ENCODE results near the gene ARNT2.

ARNT2 gene

DNA sequence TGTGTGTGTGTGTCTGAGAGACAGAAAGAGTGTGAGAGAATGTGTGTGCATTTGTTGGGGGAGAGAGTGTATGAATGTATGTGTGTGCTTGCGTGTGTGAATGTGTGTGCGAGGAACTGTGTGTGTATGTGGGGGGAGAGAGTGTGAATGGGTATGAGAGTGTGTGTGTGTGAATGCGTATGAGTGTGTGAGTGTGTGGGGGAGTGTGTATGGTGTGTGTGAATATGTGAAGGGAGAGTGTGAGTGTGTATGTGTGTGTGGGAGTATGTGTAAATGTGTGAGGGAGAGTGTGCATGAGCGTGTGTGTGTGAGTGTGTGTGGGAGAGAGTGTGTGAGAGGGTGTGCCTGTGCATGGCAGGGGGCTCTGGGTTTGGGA lies 211.2 kb downstream of the ARNT2 start:
- Mint-ChIP-seq H3K27ac (ENCODE audit: low read depth) (no peak overlapping the region), H3K27me3 (peaks cover 48% of the 10 kb centered on the region), H3K4me3 (no peak overlapping the region), H3K36me3 (ENCODE audit: insufficient read depth) (no peaks in the 10 kb centered on the region), H3K9me3 (no peaks in the 10 kb centered on the region), H3K4me1 (no peaks in the 10 kb centered on the region)
- DNase-seq (ENCODE audit: low spot score in 2 of 2) (no peak), ATAC-seq (replicated peaks; ENCODE audit: extremely low read depth, poor library complexity, severe bottlenecking) (no peak)

- H3K4me3 Mint-ChIP-seq: no peak overlapping the region
- no peaks in the 10 kb centered on the region for H3K9me3 Mint-ChIP-seq
- ATAC-seq (replicated peaks; ENCODE audit: extremely low read depth, poor library complexity, severe bottlenecking): no peak
- H3K27me3 Mint-ChIP-seq: peaks cover 48% of the 10 kb centered on the region
- no peak for DNase-seq (ENCODE audit: low spot score in 2 of 2)
- H3K27ac Mint-ChIP-seq (ENCODE audit: low read depth): no peak overlapping the region
- H3K4me1 Mint-ChIP-seq: no peaks in the 10 kb centered on the region
- H3K36me3 Mint-ChIP-seq (ENCODE audit: insufficient read depth): no peaks in the 10 kb centered on the region
Measured at GRCh38 chr15:80615783-80616391, 211.7 kb downstream of the ARNT2 start.

- Mint-ChIP-seq H3K27ac (ENCODE audit: low read depth) (no peak overlapping the region), H3K9me3 (no peaks in the 10 kb centered on the region), H3K4me3 (no peak overlapping the region), H3K4me1 (no peaks in the 10 kb centered on the region), H3K27me3 (peaks cover 55% of the 10 kb centered on the region), H3K36me3 (ENCODE audit: insufficient read depth) (no peaks in the 10 kb centered on the region)
- DNase-seq (ENCODE audit: low spot score in 2 of 2): no peak
- no peak for ATAC-seq (replicated peaks; ENCODE audit: extremely low read depth, poor library complexity, severe bottlenecking)
Measured at GRCh38 chr15:80618685-80619400, 214.7 kb downstream of the ARNT2 start.

DNA sequence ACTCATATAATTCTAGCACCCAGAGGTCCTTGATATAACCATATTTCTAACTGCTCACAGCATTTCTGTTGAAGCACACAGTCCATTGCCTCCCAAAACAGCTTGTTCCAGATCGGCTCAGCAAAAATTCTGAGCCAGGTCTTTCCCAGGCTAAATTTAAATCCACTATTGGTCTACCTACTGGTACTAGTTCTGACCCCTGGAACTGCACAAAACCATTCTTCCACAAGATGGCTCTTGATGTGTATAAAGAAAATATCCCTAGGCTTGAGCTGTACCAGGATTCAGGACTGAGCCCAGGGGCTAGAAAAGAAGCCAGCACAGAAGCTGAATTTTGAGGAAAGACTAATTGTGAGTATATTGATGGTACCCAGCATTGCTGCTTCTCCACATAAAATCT lies 215.5 kb downstream of the ARNT2 start:
- H3K27ac Mint-ChIP-seq (ENCODE audit: low read depth): no peak overlapping the region
- no peak overlapping the region for H3K4me3 Mint-ChIP-seq
- H3K4me1 Mint-ChIP-seq: no peaks in the 10 kb centered on the region
- no peak for DNase-seq (ENCODE audit: low spot score in 2 of 2)
- no peaks in the 10 kb centered on the region for H3K36me3 Mint-ChIP-seq (ENCODE audit: insufficient read depth)
- H3K27me3 Mint-ChIP-seq: peaks cover 48% of the 10 kb centered on the region
- no peaks in the 10 kb centered on the region for H3K9me3 Mint-ChIP-seq
- no peak for ATAC-seq (replicated peaks; ENCODE audit: extremely low read depth, poor library complexity, severe bottlenecking)

GRCh38 chr15:80620141-80620540 lies 216.0 kb downstream of the ARNT2 start:
- Mint-ChIP-seq H3K27me3 (peaks cover 48% of the 10 kb centered on the region), H3K27ac (ENCODE audit: low read depth) (no peak overlapping the region), H3K4me3 (no peak overlapping the region), H3K36me3 (ENCODE audit: insufficient read depth) (no peaks in the 10 kb centered on the region), H3K4me1 (no peaks in the 10 kb centered on the region), H3K9me3 (no peaks in the 10 kb centered on the region)
- ATAC-seq (replicated peaks; ENCODE audit: extremely low read depth, poor library complexity, severe bottlenecking): no peak
- DNase-seq (ENCODE audit: low spot score in 2 of 2): peak in 1 of 2 donors; percentile 1

DNA sequence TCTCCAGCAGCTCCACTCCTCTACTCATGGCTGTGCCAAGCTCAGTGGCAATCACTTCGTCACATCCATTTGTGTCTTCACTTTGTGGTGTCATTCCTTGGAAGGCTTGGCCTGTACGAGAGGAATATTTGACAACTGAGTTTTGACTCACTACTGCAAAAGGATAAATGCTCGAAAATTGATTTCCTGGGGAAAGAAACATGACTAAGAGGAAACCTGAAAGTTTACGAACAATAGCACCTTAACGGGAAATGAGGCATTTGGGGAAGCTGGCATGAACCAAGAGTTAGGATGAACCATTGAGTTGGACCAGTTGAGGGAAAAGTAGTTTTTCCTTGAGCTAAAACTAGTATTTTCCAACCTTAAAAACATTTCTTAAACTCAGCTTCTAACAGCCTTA lies 216.7 kb downstream of the ARNT2 start:
- no peak overlapping the region for H3K27ac Mint-ChIP-seq (ENCODE audit: low read depth)
- H3K27me3 Mint-ChIP-seq: peaks cover 45% of the 10 kb centered on the region
- DNase-seq (ENCODE audit: low spot score in 2 of 2) (no peak), ATAC-seq (replicated peaks; ENCODE audit: extremely low read depth, poor library complexity, severe bottlenecking) (no peak)
- no peaks in the 10 kb centered on the region for H3K9me3 Mint-ChIP-seq
- H3K36me3 Mint-ChIP-seq (ENCODE audit: insufficient read depth): no peaks in the 10 kb centered on the region
- H3K4me3 Mint-ChIP-seq: no peak overlapping the region
- H3K4me1 Mint-ChIP-seq: no peaks in the 10 kb centered on the region

GRCh38 chr15:80626643-80627120 lies 222.5 kb downstream of the ARNT2 start:
- Mint-ChIP-seq H3K27me3 (peaks cover 41% of the 10 kb centered on the region), H3K27ac (ENCODE audit: low read depth) (no peak overlapping the region), H3K36me3 (ENCODE audit: insufficient read depth) (no peaks in the 10 kb centered on the region), H3K4me1 (no peaks in the 10 kb centered on the region), H3K4me3 (no peak overlapping the region), H3K9me3 (no peaks in the 10 kb centered on the region)
- DNase-seq (ENCODE audit: low spot score in 2 of 2) (no peak), ATAC-seq (replicated peaks; ENCODE audit: extremely low read depth, poor library complexity, severe bottlenecking) (no peak)

- no peaks in the 10 kb centered on the region for H3K36me3 Mint-ChIP-seq (ENCODE audit: insufficient read depth)
- ATAC-seq (replicated peaks; ENCODE audit: extremely low read depth, poor library complexity, severe bottlenecking): no peak
- no peak overlapping the region for H3K27ac Mint-ChIP-seq (ENCODE audit: low read depth)
- H3K9me3 Mint-ChIP-seq: no peaks in the 10 kb centered on the region
- H3K4me3 Mint-ChIP-seq: no peak overlapping the region
- DNase-seq (ENCODE audit: low spot score in 2 of 2): no peak
- H3K4me1 Mint-ChIP-seq: no peaks in the 10 kb centered on the region
- peaks cover 32% of the 10 kb centered on the region for H3K27me3 Mint-ChIP-seq
Measured at GRCh38 chr15:80629355-80629754, 225.2 kb downstream of the ARNT2 start.

- Mint-ChIP-seq H3K4me3 (no peak overlapping the region), H3K4me1 (no peaks in the 10 kb centered on the region), H3K36me3 (ENCODE audit: insufficient read depth) (no peaks in the 10 kb centered on the region), H3K27ac (ENCODE audit: low read depth) (no peak overlapping the region), H3K9me3 (no peaks in the 10 kb centered on the region), H3K27me3 (peaks cover 24% of the 10 kb centered on the region)
- no peak for DNase-seq (ENCODE audit: low spot score in 2 of 2)
- no peak for ATAC-seq (replicated peaks; ENCODE audit: extremely low read depth, poor library complexity, severe bottlenecking)
Measured at GRCh38 chr15:80630981-80631380, 226.8 kb downstream of the ARNT2 start.

GRCh38 chr15:80633221-80633620 lies 229.0 kb downstream of the ARNT2 start:
- Mint-ChIP-seq H3K4me1 (no peaks in the 10 kb centered on the region), H3K27me3 (peaks cover 12% of the 10 kb centered on the region), H3K27ac (ENCODE audit: low read depth) (no peak overlapping the region), H3K36me3 (ENCODE audit: insufficient read depth) (no peaks in the 10 kb centered on the region), H3K9me3 (no peaks in the 10 kb centered on the region), H3K4me3 (no peak overlapping the region)
- DNase-seq (ENCODE audit: low spot score in 2 of 2) (no peak), ATAC-seq (replicated peaks; ENCODE audit: extremely low read depth, poor library complexity, severe bottlenecking) (no peak)

- H3K4me1 Mint-ChIP-seq: no peaks in the 10 kb centered on the region
- no peak overlapping the region for H3K4me3 Mint-ChIP-seq
- H3K9me3 Mint-ChIP-seq: no peaks in the 10 kb centered on the region
- ATAC-seq (replicated peaks; ENCODE audit: extremely low read depth, poor library complexity, severe bottlenecking) (no peak), DNase-seq (ENCODE audit: low spot score in 2 of 2) (no peak)
- no peaks in the 10 kb centered on the region for H3K36me3 Mint-ChIP-seq (ENCODE audit: insufficient read depth)
- H3K27ac Mint-ChIP-seq (ENCODE audit: low read depth): no peak overlapping the region
- no peaks in the 10 kb centered on the region for H3K27me3 Mint-ChIP-seq
Measured at GRCh38 chr15:80635953-80636352, 231.8 kb downstream of the ARNT2 start.

GRCh38 chr15:80636675-80637074 lies 232.5 kb downstream of the ARNT2 start:
- DNase-seq (ENCODE audit: low spot score in 2 of 2) (no peak), ATAC-seq (replicated peaks; ENCODE audit: extremely low read depth, poor library complexity, severe bottlenecking) (no peak)
- Mint-ChIP-seq H3K4me3 (no peak overlapping the region), H3K27ac (ENCODE audit: low read depth) (no peak overlapping the region), H3K9me3 (no peaks in the 10 kb centered on the region), H3K27me3 (no peaks in the 10 kb centered on the region), H3K36me3 (ENCODE audit: insufficient read depth) (no peaks in the 10 kb centered on the region), H3K4me1 (no peaks in the 10 kb centered on the region)

DNA sequence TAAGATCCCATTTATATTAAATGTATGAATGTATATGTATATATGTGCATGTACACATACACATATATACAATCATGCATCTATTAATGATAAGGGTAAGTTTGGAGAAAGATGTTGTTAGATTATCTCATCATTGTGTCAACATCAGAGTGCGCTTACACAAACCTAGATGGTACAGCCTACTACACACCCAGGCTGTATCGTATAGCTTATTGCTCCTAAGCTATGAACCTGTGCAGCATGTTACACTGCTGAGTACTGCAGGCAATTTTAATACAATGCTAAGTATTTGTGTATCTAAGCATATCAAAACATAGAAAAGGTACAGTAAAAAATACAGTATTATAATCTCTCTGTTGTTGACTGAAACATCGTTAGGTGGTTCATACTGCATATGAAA lies 233.6 kb downstream of the ARNT2 start:
- H3K27me3 Mint-ChIP-seq: no peaks in the 10 kb centered on the region
- no peak overlapping the region for H3K27ac Mint-ChIP-seq (ENCODE audit: low read depth)
- H3K36me3 Mint-ChIP-seq (ENCODE audit: insufficient read depth): no peaks in the 10 kb centered on the region
- no peak overlapping the region for H3K4me3 Mint-ChIP-seq
- H3K4me1 Mint-ChIP-seq: no peaks in the 10 kb centered on the region
- no peak for DNase-seq (ENCODE audit: low spot score in 2 of 2)
- H3K9me3 Mint-ChIP-seq: no peaks in the 10 kb centered on the region
- ATAC-seq (replicated peaks; ENCODE audit: extremely low read depth, poor library complexity, severe bottlenecking): no peak
